Activated T-cell treated with anti-CD3 and anti-CD28 coated beads for 1 hour (primary cell): ENCODE data around the gene ANK3.

Experiments used
- DNase-seq: peaks from one replicate; pipeline ENCODE4 v3.0.0-alpha.2; 2020; ENCODE audit warnings: low read depth

Gene ANK3

DNA sequence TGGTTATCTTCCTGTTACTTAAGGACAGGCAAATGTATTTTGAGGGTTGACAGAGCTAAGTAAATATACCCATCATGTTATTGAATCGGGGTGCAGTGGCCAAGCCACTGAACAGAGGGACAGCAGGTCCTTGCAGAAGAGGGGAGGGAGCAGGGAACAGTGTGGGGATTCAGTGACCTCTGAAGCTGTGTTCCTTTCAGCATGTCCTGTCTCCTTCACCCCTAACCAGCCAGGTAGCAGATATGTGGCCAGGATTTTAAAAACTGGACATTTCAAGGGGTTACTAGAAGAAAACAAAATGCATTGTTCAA lies 12.7 kb downstream of the ANK3 start:
- no peak for DNase-seq

DNA sequence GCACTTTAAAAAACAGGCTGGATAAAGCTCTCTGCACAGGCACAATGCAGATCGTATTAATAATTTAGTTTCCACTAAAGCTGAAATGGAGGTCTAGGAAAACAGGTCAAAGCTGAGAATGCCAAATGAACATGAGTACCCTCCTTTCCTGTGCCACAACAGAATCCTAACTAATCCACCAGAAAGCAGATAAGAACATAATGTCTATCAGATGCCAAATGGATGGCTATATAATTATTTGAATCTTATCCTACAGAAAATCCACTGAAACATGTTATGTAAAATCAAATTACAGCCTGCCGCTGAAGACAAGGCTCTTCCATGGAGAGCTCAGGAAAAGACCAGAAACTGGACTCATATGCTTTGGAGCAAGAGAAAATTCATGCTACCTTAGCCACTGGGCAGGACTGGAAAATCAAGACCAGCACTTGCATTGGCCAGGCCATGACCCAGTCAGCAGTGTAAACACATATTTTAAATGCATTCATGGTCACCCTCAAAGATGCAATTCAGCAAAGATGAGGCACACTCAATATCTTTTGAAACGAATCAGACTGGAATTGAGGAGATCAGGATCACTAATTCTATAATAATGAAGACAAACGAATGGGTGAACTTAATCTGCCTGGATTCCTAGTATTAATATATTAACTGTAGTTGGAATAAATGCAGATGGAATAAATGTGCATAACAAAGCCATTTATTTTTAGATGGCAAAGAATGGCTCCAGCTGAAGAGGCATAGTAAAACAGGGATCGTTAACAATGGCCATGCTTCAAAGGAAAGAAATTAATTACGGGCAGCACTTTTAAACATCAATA lies 13.2 kb downstream of the ANK3 start:
- DNase-seq: no peak

DNA sequence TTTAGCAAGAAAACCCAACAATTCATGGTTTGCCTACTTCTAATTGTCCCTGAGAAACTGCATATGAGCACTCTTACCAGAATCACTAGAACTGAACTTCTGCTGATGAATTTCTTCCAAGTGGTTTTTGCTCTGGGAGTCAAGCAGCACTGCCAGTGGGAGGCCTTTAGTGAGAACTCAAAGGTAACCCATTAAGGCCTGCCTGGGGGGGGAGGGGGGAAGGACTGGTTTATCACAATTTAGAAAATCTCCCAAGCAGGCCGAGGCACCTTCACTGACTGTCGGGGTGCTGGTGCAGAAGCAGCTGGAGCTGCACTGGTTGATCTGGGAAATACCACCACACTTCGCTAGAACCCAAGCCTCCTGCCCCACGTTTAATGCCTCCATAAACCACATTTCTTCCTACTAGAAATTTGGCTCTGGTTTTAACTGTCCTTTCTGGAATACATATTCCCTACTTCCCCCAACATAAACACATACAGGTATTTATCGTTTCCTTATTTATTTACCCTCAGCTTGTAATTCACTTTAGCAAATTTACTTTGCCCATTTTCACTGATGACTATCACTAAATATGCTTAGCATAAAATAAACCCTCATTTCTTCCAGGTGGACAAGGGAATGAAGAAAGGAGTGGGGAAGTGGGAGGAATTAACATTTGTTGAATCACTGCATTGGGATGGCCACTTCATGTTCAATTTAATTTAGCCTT lies 14.2 kb downstream of the ANK3 start:
- DNase-seq: no peak

DNA sequence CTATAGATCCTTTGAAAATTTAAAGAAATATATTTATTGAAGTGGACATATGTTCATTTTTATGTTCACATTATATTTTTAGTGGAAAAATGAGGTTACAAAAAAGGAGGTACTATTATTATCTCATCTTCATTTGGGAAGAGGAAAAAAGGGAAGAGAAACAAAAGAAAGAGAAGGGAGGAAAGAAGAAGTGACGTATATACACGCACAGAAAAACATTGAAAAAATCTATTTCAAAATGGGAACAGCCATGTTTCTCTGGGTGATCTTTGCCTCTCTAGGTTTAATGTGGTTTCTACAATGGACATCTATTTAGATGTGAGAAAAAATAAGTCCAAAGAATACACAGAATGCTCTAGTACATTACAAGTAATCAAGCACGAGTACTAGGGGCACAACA lies 14.8 kb downstream of the ANK3 start:
- no peak for DNase-seq

DNA sequence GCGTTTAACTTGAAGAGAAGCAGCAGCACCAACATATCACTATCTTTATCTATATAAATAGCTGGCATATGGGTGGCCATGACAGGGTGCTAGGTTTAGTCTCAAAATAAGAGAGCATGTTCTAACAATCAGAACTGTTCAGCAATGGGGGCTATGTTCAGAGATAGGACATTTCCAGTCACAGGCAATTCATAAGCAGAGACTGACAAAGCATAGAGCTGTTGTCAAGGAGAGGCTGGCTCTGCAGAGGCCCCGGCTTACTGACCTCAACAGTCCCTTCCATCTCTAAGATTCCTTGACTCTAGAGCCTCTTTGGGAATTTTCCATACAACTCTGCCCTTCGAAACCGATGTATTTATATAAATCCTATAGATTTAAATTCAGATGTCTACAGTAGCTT lies 17.2 kb downstream of the ANK3 start:
- no peak for DNase-seq

DNA sequence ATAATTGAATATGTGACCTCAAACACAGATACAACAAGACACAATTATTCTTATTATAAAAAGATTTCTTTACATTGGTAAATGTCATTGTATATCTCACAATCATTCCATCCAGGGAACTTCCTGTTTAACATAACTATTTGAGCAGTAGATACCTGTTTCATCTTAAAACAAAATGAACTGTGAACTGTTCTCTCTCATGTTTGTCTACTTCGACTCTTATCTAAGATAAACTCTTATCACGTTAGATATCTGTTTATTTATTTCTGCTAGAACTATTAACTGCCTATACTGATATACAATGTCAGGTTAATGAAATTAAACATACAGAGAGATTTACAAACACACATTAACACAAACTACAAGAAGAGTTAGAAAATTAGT lies 20.1 kb downstream of the ANK3 start:
- no peak for DNase-seq

DNA sequence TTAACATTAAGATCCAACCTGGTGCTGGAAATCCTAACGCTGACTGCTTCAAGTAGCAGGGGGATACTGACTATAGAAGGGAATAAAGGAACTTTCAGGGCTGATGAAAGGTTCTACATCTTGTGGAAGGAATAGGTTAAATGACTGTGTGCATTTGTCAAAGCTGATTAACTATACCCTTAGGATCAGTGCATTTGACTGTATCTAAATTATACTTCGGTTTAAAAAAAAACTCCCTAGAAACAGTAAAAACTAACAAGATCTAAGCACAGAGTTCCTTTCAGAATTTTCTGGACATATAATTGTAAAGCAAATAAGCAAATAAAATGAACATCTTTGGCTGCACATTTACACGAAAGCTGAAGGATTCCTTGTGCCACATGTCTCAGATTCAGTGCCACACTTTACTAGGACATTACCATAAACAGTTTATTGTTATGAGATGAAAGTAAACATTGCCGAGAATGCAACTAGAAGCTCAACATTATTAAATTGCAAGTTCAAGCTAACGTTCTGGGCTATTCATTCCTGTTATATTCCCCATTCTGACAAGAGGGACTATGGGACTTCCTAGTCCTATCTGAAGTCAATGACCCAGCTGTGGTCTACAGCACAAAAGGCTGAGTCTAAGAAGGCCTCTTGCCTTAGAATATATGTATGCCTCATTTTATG lies 20.7 kb downstream of the ANK3 start:
- no peak for DNase-seq

DNA sequence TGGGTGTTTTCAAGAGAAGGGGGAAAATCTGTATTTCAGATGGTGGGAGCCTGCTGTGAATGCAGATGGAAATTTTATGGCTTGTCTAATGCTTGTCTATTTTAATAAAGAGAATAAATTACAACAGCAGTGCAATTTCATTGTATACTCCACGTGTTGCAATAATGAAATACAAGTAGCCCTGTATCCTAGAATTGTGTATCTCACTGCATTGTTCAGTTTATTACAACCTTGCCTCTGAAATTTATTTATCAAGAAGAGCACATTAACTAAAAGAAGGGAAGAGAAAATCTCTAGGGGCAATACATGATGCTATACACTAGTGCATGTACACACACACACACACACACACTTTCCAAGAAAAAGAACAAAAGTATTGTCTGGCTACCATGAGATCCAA lies 21.8 kb downstream of the ANK3 start:
- no peak for DNase-seq

DNA sequence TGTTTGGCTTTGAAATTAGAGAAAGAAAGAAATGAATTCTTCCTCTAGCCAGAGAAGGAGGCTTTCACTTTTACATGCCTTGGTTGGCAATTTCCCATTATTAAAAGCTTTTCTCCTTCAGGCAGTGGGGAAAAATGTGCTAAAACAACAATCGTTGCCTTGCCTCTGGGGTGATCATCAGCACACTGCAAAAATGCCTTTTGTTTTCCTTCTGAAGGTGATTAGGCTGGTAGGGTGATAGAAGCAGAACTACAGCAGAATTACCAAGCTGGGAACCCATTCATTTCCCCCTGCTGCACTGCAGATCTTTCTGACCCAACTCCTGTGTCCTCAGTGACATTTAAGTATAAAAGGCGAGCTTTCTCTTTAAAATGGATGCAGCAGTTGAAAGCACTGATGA lies 22.2 kb downstream of the ANK3 start:
- no peak for DNase-seq

DNA sequence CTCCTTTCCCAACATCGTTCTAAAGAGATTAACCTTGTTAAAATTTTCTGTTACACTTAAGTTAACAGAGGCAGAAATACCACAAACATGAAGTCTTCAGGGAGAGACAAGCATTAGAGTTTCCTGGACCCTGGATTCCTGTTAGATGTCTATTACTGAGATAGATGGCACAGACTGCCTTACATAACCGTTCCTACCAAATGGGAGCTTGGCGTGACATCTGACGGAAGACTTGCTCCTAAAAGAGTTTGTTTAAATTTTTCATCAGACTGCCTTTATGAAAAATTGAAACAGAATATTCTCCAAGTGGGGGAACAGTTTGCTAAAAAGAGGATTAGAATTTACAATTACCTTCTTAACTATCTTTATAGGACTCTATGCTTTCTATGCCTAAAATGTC lies 22.7 kb downstream of the ANK3 start:
- DNase-seq: no peak

DNA sequence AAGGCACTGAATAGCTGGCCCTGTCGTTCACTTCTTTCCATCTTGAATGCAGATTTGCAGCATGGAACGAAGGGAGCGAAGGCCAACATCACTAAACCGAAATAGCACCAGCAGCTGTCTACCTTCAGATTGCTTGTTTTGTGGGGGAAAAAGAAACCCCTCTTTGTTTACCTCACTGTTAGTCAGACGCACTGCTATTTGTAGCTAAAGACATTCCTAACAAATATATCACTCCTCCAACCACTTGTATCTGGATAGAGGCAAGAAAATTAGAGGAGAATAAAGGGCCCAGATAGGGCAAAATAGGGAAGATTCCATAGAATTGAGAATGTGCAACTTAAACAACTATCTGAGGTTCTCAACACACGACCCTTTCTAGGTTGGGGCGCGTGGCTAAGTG lies 26.5 kb downstream of the ANK3 start:
- DNase-seq: no peak

DNA sequence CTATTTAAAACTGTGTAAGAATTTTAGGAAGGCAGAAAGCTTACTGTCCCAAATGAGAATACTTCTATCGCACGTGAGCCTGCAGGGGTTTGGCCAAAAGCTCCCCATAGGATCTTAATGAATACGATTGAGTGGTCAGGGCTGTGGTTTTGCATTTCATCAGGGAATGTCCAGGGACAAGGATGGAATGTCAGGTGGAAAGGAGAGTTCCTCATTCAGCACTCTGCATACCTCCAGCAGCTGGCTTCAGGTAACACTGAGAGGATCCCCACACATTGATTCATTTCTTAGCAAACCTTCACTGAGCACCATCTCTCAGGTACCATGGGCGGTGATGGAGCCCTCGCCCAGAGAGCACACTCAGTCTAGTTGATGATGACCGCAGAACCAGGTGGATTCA lies 27.2 kb downstream of the ANK3 start:
- no peak for DNase-seq

DNA sequence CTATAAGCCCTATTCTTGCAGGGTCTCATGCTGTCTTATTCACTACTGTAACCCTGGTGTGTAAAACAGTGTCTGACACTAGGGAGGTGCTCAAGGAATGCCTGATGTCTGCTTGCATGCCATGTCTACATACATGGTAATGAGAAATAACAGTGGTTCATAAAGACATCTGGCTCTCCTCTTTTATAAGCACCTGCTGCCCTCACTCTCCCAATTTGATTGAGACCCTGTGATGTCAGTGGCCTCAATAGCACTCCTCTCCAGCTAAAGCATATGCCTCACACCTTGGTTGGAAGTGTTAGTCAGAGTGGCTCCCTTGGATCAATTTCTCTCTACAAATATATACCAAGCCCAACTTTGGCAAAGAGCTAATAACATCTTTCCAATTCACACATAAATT lies 30.6 kb downstream of the ANK3 start:
- no peak for DNase-seq

DNA sequence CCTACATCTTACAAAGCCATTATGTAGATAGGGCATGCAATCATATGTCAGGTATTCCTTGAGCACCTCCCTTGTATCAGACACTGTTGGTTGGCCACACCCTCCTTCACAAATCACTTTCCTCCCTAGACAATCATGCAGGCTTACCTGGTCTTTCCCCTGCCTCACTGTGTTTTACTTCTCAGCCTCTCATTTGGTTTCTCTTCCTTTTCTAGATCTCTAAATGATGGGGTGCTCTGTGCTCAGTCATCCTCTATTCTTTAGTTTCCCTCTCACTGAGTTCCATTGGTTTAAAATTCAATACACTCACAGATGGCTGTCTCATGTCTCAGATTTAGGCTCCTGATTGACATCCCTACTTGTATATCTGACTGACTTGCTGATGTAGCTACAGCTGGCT lies 31.4 kb downstream of the ANK3 start:
- no peak for DNase-seq

DNA sequence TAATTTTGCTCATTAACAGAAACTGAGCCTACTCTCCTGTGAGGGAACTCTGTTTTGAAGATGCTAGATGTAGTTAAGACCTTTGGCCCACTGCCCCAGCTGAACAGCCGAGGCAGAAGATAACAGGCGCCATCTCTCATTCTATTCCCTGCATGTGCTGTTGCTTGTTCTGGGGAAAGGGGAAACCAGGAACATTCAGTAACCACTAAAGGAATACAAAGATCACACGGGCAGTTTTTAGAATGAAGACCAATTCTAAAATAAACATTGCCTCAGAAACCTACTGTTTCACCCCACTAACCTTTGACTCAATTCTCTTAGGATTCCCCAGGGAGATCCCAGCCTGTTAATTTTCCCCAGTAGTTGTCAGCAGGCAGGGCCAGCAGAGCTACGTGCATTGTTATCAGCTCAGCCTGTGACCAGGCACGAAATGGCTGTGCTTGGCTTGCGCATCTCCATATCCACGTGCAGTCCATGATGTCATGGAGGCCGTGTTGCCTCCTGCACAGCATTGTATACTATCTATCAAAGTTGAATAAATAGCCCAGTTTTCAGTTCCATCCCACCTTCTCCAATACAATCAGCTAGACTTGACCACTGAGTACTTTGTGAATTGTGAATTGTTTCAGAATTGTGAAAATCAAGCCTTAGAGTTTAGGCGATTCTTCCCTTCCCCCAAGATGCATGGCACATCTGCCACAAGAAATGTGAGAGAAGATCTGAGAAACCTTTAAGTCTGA lies 36.0 kb downstream of the ANK3 start:
- no peak for DNase-seq

DNA sequence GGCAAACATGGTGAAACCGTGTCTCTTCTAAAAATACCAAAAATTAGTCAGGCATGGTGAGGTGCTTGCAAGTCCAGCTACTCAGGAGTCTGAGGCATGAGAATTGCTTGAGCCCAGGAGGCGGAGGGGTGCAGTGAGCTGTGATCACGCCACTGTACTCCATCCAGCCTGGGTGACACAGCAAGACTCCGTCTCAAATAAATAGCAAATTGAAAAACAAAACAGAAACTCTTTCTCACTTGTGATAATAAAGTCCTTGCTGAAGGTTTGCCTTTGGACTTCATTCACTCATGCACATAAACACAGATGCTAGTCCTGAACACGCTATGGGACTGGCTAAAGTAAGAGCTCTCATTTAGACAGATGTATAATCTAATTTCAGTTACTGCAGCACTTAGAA lies 37.6 kb downstream of the ANK3 start:
- no peak for DNase-seq

DNA sequence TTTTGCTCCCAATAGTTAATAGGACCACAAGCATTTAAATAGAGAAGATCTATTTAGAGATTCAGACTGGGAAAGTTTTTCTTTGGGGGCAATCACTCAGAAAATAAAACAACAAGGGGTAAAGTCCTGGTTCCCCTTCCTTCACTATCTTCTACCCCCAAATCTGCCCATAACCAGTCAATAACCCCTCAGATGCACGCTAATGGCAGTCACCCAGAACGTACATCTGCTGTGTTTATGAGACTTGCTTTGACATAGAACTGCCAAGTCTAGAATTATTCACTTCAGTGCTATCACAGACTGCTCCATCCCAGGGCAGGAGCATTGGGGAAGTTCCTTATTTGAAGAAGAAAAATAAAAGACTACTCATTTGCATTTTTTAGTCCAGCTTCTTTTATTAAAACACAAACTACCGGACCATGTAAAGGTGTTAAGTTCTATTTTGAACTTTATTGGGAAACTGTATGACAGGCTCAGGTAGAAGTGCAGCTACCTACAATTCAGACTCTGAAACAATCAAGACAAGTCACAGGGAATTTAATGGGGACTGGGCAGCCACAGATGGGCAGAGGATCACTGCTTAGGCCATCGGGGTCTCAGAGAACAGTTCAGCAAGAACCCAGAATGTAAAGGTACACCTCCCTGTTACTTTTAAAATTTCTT lies 38.4 kb downstream of the ANK3 start:
- no peak for DNase-seq

DNA sequence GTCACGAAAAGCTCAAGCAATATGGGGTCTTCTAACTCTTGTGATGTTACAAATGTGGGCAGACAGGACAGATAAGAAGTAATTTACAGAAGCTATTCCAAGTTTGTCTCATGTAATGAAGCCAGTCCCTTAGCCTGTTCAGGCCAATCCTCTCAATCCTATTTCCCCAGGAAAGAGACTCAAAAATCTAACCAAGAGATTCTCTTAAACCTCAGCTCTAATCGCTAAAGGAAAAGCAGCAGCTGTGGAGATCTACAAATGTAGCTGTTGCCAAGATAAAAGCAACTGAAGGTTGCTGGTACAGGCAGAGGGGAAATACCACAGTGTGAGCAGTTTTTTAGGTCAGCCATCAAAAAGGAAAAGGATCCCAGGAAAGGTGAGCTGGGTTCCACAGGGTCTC lies 39.3 kb downstream of the ANK3 start:
- DNase-seq: no peak

DNA sequence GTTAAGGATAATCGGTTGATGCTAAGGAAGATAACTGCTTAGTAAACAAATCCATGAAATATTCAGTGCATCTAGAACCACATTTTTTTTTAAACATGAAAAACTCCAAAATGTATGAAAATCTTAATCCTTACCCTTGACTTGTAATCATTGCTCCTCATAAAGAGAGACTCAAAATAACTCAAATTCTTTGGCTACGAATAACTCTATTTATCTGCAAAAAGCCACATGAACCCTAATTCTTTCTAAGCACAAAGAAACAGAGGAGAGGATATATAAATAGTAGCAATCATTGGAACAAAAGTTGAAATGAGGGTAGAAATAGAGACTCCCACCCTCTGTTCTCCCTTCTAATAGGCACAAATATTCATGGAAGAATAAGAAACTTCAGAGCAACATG lies 40.2 kb downstream of the ANK3 start:
- DNase-seq: no peak

DNA sequence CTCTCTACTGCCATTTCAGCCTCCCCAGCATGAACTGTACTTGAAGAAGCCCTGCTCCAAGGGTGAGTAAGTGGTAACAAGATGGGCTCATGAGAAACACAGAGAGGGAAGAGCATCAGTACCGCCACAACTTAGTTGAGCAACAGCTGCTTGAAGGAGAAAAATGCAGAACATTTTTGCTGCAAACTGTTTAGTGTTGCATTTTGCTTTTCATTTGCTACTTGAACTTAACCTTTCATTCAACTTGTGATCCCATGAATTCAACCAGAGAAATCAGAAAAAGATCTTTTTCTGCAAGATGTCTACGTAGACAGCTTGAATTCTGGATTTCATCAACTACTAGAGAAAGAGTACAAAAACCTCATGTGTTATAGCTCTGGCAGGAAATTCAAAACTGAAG lies 40.7 kb downstream of the ANK3 start:
- no peak for DNase-seq

DNA sequence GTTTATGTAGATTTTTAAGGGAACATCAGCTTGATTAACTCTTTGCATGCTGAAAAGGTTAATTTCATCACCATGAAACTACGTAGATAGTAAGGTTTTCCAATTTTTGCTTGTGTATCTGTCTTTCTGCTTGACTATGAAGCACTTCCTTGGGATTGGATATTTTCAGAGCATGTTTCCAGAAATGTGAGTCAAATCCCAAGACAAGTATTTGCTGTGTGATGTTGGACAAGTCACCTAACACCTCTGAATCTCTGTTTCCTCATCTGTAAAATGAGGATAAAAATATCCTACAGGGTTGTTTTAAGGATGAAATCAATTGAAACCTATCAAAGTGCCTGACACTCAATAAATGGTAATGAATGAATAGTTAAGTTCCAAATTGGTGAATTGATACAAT lies 42.4 kb downstream of the ANK3 start:
- DNase-seq: no peak

DNA sequence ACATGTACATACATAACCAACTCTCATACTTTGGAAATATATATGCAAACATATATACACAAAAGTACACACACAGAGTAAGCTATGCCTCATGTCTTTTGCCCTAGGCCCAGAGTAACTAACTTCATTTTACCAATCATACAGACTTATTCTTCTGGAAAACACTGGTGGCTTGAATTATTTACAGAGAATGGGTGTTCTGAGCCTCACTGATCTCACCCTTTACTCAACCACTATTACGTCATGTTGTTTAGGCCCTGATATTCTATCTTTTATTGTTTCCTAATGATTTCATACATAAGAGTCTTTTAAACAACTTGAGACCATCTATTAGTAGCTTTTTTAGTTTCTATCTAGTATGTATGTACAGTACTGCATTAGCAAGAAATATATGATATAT lies 43.0 kb downstream of the ANK3 start:
- DNase-seq: no peak
